ENCODE data around the gene SOS1.

Gene SOS1

DNA sequence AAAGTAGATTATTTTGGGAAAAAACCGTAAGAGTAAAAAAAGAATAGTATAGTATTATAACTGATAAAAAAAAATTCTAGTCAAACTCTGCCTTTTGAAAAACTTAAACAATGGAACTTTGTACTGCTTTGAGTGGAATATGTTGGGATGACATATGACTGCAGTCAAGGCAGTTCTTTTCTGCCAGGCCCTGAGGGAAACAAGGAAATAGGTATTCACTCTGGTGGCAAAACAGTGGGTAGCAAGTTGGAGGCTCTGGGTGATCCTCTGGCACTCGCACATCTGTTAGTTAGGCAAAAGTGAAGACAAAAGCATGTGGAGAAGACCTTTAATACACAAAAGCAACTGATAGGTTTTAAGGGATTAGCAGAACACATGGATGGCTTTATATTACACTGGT, 129.0 kb downstream of the SOS1 start:
- no peak for DNase-seq (ENCODE audit: low read depth)
- H3K4me3 ChIP-seq (ENCODE audit: low read depth, low read length): no peak overlapping the region
- TF ChIP-seq CTCF (IDR thresholded peaks at IDR 0.05; ENCODE audit: low read depth, low read length, missing control alignments): no peak
- in situ Hi-C loops (cut with HindIII; ENCODE audit: low sequenced_read_pairs): no loop called here

GRCh38 chr2:38988716-38989115, 132.1 kb downstream of the SOS1 start:
- no peak for TF ChIP-seq CTCF (IDR thresholded peaks at IDR 0.05; ENCODE audit: low read depth, low read length, missing control alignments)
- H3K4me3 ChIP-seq (ENCODE audit: low read depth, low read length): no peak overlapping the region
- in situ Hi-C loops (cut with HindIII; ENCODE audit: low sequenced_read_pairs): no loop called here
- no peak for DNase-seq (ENCODE audit: low read depth)

GRCh38 chr2:38982498-38982897, 138.4 kb downstream of the SOS1 start:
- in situ Hi-C loops (cut with HindIII; ENCODE audit: low sequenced_read_pairs): no loop called here
- DNase-seq (ENCODE audit: low read depth): no peak
- no peak for TF ChIP-seq CTCF (IDR thresholded peaks at IDR 0.05; ENCODE audit: low read depth, low read length, missing control alignments)
- H3K4me3 ChIP-seq (ENCODE audit: low read depth, low read length): no peak overlapping the region

- DNase-seq (ENCODE audit: low read depth): no peak
- H3K4me3 ChIP-seq (ENCODE audit: low read depth, low read length): no peak overlapping the region
- TF ChIP-seq CTCF (IDR thresholded peaks at IDR 0.05; ENCODE audit: low read depth, low read length, missing control alignments): no peak
- in situ Hi-C loops (cut with HindIII; ENCODE audit: low sequenced_read_pairs): no loop called here
Observed at GRCh38 chr2:38981670-38982357, 139.0 kb downstream of the SOS1 start.

DNA sequence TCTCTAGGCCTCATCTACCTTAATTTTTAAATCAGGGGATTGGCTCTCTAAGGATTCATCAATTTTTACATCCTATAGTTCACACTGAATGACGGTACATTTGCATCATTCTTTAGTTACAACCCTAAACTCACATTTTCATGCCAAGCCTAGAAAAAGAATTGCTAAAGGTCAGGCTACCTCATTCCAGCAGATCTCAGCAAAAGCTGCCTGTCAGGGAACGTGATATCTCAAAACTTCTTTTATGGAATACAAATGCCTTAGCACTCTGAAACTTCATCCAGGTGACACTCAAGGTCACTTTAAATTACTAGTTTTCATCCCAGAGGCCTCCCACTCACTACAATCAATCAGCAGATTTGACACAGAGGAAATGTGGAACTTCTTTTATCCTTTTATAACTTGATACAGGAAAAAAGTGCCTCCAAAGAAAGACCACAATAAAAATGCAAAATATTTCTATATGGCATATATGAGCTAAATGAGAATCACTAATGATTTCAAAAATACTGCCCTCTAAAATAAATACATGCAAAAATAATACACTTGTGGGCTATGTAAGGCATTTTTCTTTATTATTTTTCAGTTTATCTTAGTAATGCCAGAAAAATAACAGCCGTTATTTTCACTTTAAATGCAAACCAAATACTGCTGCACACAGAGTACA, 139.7 kb downstream of the SOS1 start:
- DNase-seq (ENCODE audit: low read depth): no peak
- no peak overlapping the region for H3K4me3 ChIP-seq (ENCODE audit: low read depth, low read length)
- no peak for TF ChIP-seq CTCF (IDR thresholded peaks at IDR 0.05; ENCODE audit: low read depth, low read length, missing control alignments)
- in situ Hi-C loops (cut with HindIII; ENCODE audit: low sequenced_read_pairs): no loop called here

- no peak overlapping the region for H3K4me3 ChIP-seq (ENCODE audit: low read depth, low read length)
- in situ Hi-C loops (cut with HindIII; ENCODE audit: low sequenced_read_pairs): no loop called here
- no peak for DNase-seq (ENCODE audit: low read depth)
- TF ChIP-seq CTCF (IDR thresholded peaks at IDR 0.05; ENCODE audit: low read depth, low read length, missing control alignments): no peak
Observed at GRCh38 chr2:38978908-38979307, 141.9 kb downstream of the SOS1 start.

All from astrocyte of the cerebellum (primary cell).